ENCODE data around the gene WDR41.

The WDR41 gene

DNA sequence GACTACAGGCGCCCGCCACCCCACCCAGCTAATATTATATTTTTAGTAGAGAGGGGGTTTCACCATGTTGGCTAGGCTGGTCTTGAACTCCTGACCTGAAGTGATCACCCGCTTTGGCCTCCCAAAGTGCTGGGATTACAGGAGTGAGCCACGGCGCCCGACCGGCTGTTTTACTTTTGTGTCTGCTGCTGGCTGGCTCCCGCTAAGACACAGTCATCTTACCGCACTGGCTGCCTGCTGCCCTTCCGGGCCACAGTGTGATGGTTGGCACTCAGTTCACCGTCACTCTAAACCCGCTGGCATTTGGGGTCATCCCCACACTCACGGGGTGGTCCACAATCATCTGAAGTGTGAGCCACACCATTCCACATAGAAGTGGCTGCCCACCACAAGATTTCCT is 93.7 kb downstream of the WDR41 start:
- TF ChIP-seq GATA2 (IDR thresholded peaks at IDR 0.05; ENCODE audit: low read depth, low read length), result no peak
- no peak for TF ChIP-seq GATA3 (IDR thresholded peaks at IDR 0.05; ENCODE audit: low read depth, low read length)

DNA sequence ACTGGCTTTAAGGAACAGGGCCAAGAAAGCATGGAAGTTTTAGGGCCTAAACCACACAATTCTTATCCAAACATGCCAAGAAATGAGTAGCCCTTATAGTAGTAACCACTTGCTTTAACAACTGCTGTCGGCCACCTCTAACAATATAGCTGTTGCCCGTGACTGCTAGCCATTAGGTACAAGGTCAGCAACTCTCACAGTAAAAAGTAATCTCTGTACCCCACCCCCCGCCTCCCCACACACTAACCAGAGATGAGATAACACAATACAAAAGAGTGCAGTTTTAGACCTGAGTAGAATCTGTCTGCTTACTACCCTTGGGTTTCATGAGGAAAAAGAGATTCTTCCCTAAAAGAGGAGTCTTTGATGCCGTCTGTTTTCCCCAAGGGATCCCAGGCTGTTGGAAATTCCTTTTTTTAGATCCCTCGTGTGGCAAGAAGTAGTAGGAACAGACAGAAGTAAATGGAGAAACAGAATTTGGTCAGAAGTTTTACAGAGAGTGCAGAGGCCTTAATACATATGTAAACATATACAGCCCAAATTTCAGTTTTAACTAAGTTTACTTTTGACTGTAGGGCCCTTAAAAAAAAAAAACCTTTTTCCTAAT is 94.3 kb downstream of the WDR41 start:
- no peak for TF ChIP-seq GATA2 (IDR thresholded peaks at IDR 0.05; ENCODE audit: low read depth, low read length)

DNA sequence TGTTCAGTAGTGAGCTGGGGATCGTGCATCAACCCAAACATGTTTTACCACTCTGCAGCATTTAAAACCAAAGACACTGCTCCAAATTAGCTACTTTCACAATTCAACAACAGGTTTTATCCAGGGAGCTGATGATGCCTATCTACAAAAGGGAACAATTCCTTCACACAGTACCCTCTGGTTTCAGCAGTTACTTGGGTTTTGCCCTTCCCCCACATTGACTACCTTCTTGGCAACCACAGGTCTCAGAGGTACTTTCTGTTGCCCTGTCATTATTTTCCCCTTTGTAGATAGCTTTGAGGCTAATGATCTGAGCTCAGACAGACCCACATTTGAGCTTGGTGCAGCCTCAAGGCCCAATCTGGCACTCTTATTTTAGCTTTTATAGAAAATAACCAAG is 96.1 kb downstream of the WDR41 start:
- TF ChIP-seq GATA3 (IDR thresholded peaks at IDR 0.05; ENCODE audit: low read depth, low read length) (no peak), GATA2 (IDR thresholded peaks at IDR 0.05; ENCODE audit: low read depth, low read length) (no peak)

DNA sequence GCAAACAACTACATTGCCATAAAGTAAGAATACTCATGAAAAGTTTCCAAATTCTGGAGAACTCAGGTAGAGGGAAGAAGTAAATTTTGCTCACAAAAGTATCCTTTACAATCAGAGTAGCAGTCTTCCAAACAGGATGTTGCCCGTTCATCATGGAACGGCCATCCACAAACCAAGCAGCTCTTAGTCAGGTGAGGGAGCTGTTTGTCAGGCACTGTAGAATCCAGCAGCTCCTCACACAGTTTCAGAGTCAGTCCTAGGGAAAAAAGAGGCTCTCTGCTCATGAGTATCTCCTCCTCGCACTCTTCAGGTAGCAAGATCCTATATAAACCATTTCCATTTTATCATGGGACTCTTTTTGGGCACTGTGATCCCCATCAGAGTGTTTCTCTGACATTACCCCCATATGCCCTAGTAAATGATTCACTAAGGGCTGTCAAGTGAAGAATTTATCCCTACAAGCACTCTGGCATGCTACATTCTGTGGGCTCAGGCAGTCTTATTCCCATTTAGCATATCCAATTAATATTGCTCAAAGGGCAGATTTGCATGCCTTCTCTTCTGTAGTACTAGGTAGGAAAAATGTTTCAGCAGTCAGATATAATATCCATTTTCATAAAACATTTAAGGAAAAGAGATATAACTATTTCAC is 97.9 kb downstream of the WDR41 start:
- TF ChIP-seq GATA2 (IDR thresholded peaks at IDR 0.05; ENCODE audit: low read depth, low read length), result no peak
- TF ChIP-seq GATA3 (IDR thresholded peaks at IDR 0.05; ENCODE audit: low read depth, low read length), result no peak

DNA sequence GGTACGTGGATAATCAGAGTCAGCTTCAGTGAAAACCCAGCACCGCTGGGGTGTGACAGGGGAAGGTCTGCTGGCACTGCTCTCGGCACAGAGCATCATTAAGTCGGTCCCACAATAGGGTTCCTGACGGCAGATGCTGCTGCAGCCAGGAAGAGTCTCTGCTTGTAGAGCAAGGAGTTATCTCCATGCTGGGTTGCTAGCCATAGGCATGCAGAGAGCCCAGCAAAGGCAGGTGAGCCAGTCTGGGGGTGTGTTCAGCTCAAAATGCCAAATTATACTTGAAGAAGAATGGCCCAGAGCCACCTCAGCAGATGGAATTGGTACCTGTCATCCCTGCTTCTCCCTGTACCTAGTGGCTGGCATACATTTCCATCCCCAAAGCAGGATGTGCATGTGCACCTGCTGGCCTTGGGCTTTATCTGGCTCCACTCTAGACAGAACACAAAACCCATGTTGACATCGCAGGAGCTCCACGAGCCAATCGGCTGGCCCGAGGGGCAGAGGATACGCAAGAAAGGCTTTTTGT is 100.8 kb downstream of the WDR41 start:
- TF ChIP-seq GATA2 (IDR thresholded peaks at IDR 0.05; ENCODE audit: low read depth, low read length), result no peak

DNA sequence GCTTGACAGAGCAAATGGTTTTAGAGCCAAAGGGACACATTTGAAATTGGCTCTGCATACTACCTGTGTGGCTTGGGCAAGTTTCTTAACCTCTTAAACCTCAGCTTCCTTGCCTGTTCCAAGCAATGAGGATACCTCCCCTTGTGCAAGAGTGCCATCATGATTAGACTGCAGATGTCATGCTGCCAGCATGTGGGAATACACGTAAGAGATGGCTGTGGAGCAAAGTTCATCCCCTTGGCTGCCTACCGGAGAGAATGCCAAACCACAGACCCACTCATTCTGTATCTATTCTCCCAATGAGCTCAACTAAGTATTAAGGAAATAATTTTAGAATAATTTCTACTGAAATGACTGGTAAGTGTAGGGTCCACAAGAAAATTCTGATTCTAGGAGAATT is 101.3 kb downstream of the WDR41 start:
- TF ChIP-seq GATA2 (IDR thresholded peaks at IDR 0.05; ENCODE audit: low read depth, low read length), result no peak
- TF ChIP-seq GATA3 (IDR thresholded peaks at IDR 0.05; ENCODE audit: low read depth, low read length), result no peak

DNA sequence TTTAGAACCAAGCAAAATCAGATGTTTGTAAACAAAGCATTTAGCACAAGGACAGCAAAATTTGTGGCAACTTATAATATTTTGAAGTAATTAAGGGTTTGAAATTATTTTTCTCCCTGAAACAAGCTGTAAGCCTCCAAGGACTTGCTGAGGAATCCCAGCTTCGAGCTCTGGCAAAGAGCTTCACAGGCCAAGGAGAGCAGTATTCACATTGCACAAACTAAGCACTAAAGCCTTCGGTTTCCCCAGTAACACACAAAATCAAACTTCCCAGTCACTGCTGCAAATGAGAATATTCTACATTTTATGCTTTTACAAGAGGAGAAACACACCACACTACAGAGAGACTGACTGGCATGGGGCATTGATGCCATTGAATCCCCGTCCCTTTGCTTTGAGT is 101.9 kb downstream of the WDR41 start:
- no peak for TF ChIP-seq GATA3 (IDR thresholded peaks at IDR 0.05; ENCODE audit: low read depth, low read length)

DNA sequence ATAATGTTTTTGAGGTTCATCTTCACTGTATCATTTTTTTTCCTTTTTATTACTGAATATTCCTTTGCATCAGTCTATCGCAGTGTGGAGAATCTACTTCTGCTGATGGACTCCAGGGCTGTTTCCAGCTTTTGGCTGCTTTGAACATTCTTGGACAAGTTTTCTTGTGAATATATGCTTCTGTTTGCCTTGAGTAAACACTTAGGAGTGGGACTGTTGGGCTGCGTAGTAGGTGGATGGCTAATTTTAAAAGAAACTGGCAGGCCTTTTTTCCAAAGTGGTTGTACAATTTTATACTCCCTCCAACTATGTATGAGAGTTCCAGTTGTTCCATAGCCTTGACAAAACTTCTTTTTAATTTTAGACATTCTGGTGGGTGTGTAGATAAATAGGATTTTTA is 102.4 kb downstream of the WDR41 start:
- TF ChIP-seq GATA2 (IDR thresholded peaks at IDR 0.05; ENCODE audit: low read depth, low read length) (no peak), GATA3 (IDR thresholded peaks at IDR 0.05; ENCODE audit: low read depth, low read length) (no peak)

All from SH-SY5Y (cell line).